ENCODE data around the gene CBLL1. TPM values are rescaled to one million over a fixed set of nuclear protein-coding genes. Genes with fewer than 3 reads are reported as not detected.

Gene CBLL1
- total and polyA plus RNA-seq, 10 of the 15 experiments (the other 5 are each of a cell fraction or from before 2014, with no cell fraction given): 7.2 to 40.1 (median 23.4) TPM

GRCh38 chr7:107703872-107704271, 40.1 kb upstream of the CBLL1 start:
- DNase-seq (ENCODE audit: low read depth, low spot score): no peak
- ChIA-PET RAD21 (ENCODE audit: unreplicated experiment) (no interaction called here), SMC1A (ENCODE audit: uncharacterized antibody, unreplicated experiment) (no interaction called here), CTCF (no interaction called here), POLR2A (no interaction called here)
- H3K4me1 ChIP-seq (ENCODE audit: control insufficient read depth, insufficient read depth, low read length): no peaks in the 10 kb centered on the region
- no peak for TF ChIP-seq ZBTB40 (IDR thresholded peaks at IDR 0.05; ENCODE audit: borderline replicate concordance)
- TF ChIP-seq FOXK2 (IDR thresholded peaks at IDR 0.05): no peak
- no peak for TF ChIP-seq DPF2 (IDR thresholded peaks at IDR 0.05)
- no peak for TF ChIP-seq CUX1 (IDR thresholded peaks at IDR 0.05; ENCODE audit: insufficient replicate concordance, low read depth, low read length)
- no peak for TF ChIP-seq ESRRA (IDR thresholded peaks at IDR 0.05; ENCODE audit: low read length)
- TF ChIP-seq MYC (IDR thresholded peaks at IDR 0.05; ENCODE audit: insufficient read depth, insufficient read length, insufficient replicate concordance, low read length, severe bottlenecking): no peak
- no peak for TF ChIP-seq IRF3 (IDR thresholded peaks at IDR 0.05)
- no peak for TF ChIP-seq RB1 (IDR thresholded peaks at IDR 0.05; ENCODE audit: borderline replicate concordance)
- TF ChIP-seq CHD4 (IDR thresholded peaks at IDR 0.05): no peak
- no peak for TF ChIP-seq CBX3 (IDR thresholded peaks at IDR 0.05; ENCODE audit: borderline replicate concordance, low read depth)
- no peak for TF ChIP-seq NR2F1 (conservative IDR thresholded peaks at IDR 0.05)
- no peak for TF ChIP-seq ZNF217 (IDR thresholded peaks at IDR 0.05)
- TF ChIP-seq NFYA (IDR thresholded peaks at IDR 0.05; ENCODE audit: borderline replicate concordance, low read depth, low read length): no peak
- no peak for TF ChIP-seq CBX5 (IDR thresholded peaks at IDR 0.05; ENCODE audit: low read depth)
- no peak for TF ChIP-seq ZSCAN29 (IDR thresholded peaks at IDR 0.05)
- no peaks in the 10 kb centered on the region for H3K36me3 ChIP-seq (ENCODE audit: control insufficient read depth in 2 of 2, insufficient read depth in 2 of 2, low read length in 1 of 2)
- H3K4me2 ChIP-seq (ENCODE audit: control insufficient read depth, insufficient read depth): no peak overlapping the region
- no peak overlapping the region for H2AFZ ChIP-seq (ENCODE audit: control insufficient read depth, low read depth, low read length)
- BruUV-seq (replicated peaks): no TSS peak
- no peak overlapping the region for H3K4me3 ChIP-seq
- in situ Hi-C loops (cut with MboI) (no loop called here), intact Hi-C loops (cut with micrococcal nuclease; ENCODE audit: unreplicated experiment) (no loop called here)
- H3K9ac ChIP-seq (ENCODE audit: control insufficient read depth, insufficient read depth, low read length): no peak overlapping the region
- H3K9me3 ChIP-seq (replicated peaks; ENCODE audit: control insufficient read depth, insufficient read depth, low read length): no peaks in the 10 kb centered on the region
- no peaks in the 10 kb centered on the region for H3K79me2 ChIP-seq (ENCODE audit: control insufficient read depth, insufficient read depth, low read length)
- no peak for FAIRE-seq
- H3K27me3 ChIP-seq (replicated peaks in 1 of 2; ENCODE audit: control insufficient read depth in 2 of 2, insufficient read depth in 2 of 2, low read length in 1 of 2): peaks cover 2% of the 10 kb centered on the region in 2 experiments; a peak in 3 of 4 replicates
- 61% methylated on average over 3 of the region's 3 CpGs for WGBS (ENCODE audit: insufficient coverage, insufficient replicate concordance, low lambda C conversion rate, missing lambda C conversion rate)
- H4K20me1 ChIP-seq (ENCODE audit: control insufficient read depth, insufficient read depth): no peaks in the 10 kb centered on the region
- no peak for ATAC-seq
- no peak overlapping the region for H3K27ac ChIP-seq (ENCODE audit: control insufficient read depth, insufficient read depth)
